Smooth muscle cell of the umbilical artery (primary cell): ENCODE data around the gene CD68. TPM values are rescaled to one million over a fixed set of nuclear protein-coding genes. Genes with fewer than 3 reads are reported as not detected.

Experiments
- total RNA-seq: library from RNA; depleted of rRNA; stranded (reverse); fragments of >200 nt; gene quantifications from 2 replicates; pipeline ENCODE4 v1.2.3, GENCODE V29; 2014

Gene CD68
- total RNA-seq = 5.6 and 14.5 TPM in 2 replicates

GRCh38 chr17:7579001-7579833 lies at the start of gene CD68:
CD68 (plus strand) TSS chr17:7579638; CDS start chr17:7579678, 40 bp downstream.

DNA sequence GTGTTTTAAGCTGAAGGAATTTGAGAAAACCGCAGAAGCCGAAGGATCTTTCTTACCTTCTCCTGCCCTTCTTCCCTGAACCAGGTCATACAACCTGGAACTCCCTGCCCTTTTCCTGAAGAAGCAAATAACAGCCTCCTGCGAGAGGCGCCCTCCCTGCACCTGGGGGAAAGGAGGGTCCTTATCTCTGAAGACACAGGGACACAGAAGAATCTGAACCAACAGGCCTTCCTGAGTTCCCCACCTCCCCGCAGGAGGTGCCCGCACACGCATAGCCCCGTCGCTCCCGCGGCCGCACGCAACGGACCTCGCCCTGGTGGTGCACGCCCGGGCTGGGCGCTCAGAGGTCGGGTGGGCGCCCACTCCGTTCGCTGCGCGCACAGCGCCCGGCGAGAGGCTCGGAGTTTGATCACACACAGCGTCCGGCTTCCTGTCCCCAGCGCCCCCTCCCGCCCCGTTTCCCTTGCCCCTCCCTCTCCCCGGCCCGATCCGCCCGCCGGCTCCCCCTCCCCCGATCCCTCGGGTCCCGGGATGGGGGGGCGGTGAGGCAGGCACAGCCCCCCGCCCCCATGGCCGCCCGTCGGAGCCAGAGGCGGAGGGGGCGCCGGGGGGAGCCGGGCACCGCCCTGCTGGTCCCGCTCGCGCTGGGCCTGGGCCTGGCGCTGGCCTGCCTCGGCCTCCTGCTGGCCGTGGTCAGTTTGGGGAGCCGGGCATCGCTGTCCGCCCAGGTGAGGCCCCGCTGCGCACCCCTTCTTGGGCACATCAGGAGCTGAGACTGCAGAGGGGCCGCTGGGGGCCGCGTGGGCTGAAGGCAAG lies 30.6 kb upstream of the CD68 start, which contains the start of gene TNFSF12:
Gene TNFSF12 (plus strand): TSS at position 474 of the 816 bp plus-strand sequence. CDS start 96 bp downstream, at position 570.

GRCh38 chr17:7558544-7559319 lies 20.7 kb upstream of the CD68 start, which contains the start of gene TNFSF13:
TNFSF13 (plus strand) TSS chr17:7558750; CDS start chr17:7559040, 290 bp downstream.

GRCh38 chr17:7561589-7562207 lies 17.7 kb upstream of the CD68 start, which contains the start of gene SENP3:
SENP3 (plus strand) TSS chr17:7561919; CDS start chr17:7563077, 1,158 bp downstream.

DNA sequence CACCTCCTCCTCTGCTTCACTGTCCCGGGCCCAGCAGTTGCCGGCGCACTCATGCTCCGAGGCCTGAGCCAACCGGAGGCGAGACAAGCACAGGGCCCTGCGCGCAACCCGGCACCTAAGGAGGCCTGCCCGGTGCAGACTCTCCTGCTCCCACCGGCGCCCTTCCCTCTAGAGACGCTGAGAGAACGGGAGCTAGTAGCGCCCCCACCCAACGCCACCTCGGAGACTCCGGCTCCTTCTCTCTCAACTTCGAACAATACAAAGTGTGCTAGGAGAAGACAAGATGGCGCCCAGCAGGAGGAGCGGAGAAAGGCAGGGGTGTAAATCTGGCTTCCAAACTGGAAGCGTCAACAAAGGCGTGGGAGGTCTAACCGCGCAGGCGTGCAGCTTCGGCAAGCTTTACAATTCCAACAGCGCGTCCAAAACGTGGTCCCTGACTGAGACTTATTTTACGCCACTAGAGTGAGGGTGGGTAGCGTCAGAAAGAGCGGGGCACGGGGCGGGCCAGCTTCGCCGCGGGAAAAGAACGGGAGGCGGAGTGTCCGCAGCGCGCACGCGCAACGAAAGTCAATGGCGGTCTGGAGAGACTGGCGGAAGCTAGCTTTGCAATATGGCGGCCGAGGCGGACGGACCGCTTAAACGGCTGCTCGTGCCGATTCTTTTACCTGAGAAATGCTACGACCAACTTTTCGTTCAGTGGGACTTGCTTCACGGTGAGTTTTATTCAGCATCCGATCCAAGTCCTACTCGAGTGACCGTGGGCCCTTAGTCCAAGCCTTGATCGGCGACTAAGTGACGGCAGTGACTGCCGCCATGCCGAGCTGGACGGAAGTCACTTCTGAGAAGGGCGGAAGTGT lies 4.0 kb downstream of the CD68 start, which contains the start of gene MPDU1:
Gene MPDU1 (plus strand): TSS at position 600 of the 857 bp plus-strand sequence. CDS start 11 bp downstream, at position 611.

GRCh38 chr17:7589891-7590691 lies 10.7 kb downstream of the CD68 start, which contains the start of gene SOX15:
SOX15 (minus strand) TSS chr17:7590094; CDS start chr17:7589676, 418 bp downstream.

GRCh38 chr17:7614425-7615264 lies 35.2 kb downstream of the CD68 start, which contains the start of gene FXR2:
FXR2 (minus strand) TSS chr17:7614897; CDS start chr17:7614532, 365 bp downstream.

DNA sequence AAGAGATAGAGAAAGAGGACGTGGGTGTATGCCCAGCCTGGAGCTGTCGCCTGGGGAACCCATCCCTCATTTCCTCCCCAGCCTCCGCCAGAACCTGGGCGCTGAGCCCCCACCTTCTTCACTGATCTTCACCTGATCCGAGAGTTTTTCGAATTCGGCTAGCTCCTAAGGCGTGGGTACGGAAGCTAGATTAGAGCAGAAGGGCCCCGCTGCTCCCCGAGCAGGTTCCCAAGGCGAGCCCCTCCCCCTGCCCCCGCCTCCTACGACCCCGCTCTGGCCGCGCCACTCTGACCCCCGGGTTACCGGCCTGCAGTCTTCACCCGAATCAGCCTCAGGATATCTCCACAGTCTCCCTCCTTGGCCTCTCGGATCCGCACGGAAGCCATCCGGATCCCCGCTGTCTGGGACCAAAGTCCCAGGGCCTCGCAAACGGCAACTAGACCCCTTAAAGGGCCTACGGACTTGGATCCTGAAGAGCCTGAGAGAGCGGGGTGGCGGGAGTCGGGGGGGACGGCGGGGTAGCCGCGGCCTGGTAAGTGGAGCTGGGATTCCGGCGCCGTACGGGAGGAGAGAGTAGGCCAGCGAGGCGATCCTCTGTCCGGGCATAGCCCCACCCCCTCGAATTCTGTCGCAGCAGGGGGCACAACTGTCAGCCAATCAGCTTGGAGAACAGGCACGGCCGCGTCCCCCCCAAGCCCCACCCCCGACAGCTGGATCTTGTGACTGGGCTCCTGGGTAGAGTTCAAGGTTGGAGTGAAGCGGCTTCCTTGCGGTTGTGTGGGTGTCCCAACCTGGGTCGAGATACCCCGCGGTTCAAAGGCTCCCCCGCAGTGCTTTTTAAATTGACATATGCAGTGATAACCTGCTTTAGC lies 48.0 kb downstream of the CD68 start, which contains the start of gene SAT2:
Gene SAT2 (minus strand): TSS at position 572 of the 872 bp plus-strand sequence. CDS start 186 bp downstream, at position 386.

GRCh38 chr17:7629939-7630571 lies 50.6 kb downstream of the CD68 start, which contains the start of gene SHBG:
SHBG (plus strand) TSS chr17:7630135; CDS start chr17:7630173, 38 bp downstream.

Other genes starting within 250 kb of the CD68 start
- 0.09 and 4.8 TPM in 2 replicates for gene ACAP1, start 243.1 kb upstream of the CD68 start, total RNA-seq
- 14.6 and 15.1 TPM in 2 replicates for gene KCTD11, start 227.5 kb upstream of the CD68 start, total RNA-seq
- not detected in 2 replicates for gene TMEM95, start 224.5 kb upstream of the CD68 start, total RNA-seq
- gene TNK1, start 198.5 kb upstream of the CD68 start, total RNA-seq = 0.09 and 1.2 TPM in 2 replicates
- gene PLSCR3, start 185.1 kb upstream of the CD68 start, total RNA-seq = 22.3 and 65.3 TPM in 2 replicates
- gene TMEM256, start 175.5 kb upstream of the CD68 start, total RNA-seq = 34.6 and 80.8 TPM in 2 replicates
- 15.1 and 24.1 TPM in 2 replicates for gene NLGN2, start 171.8 kb upstream of the CD68 start, total RNA-seq
- gene SPEM1, start 159.3 kb upstream of the CD68 start, total RNA-seq = not detected in 2 replicates
- not detected in 2 replicates for gene SPEM2, start 154.0 kb upstream of the CD68 start, total RNA-seq
- gene SPEM3, start 150.8 kb upstream of the CD68 start, total RNA-seq = not detected in 2 replicates
- 1.8 and 3.6 TPM in 2 replicates for gene TMEM102, start 144.2 kb upstream of the CD68 start, total RNA-seq
- gene FGF11, start 140.1 kb upstream of the CD68 start, total RNA-seq = 5.3 and 7.2 TPM in 2 replicates
- 3.4 and 6.2 TPM in 2 replicates for gene CHRNB1, start 134.6 kb upstream of the CD68 start, total RNA-seq
- 19.6 and 28.2 TPM in 2 replicates for gene ZBTB4, start 100.0 kb upstream of the CD68 start, total RNA-seq
- not detected in 2 replicates for gene SLC35G6, start 98.2 kb upstream of the CD68 start, total RNA-seq
- gene POLR2A, start 95.3 kb upstream of the CD68 start, total RNA-seq = 89.1 and 138 TPM in 2 replicates
- 7.4 and 16.3 TPM in 2 replicates for gene TNFSF12, start 30.6 kb upstream of the CD68 start, total RNA-seq
- 0.83 TPM in 1 of 2 replicates, not detected in the other for gene TNFSF13, start 20.9 kb upstream of the CD68 start, total RNA-seq
- 64.1 and 68.3 TPM in 2 replicates for gene SENP3, start 17.7 kb upstream of the CD68 start, total RNA-seq
- gene MPDU1, start 4.2 kb downstream of the CD68 start, total RNA-seq = 66.1 and 69.8 TPM in 2 replicates
- 0.30 and 0.32 TPM in 2 replicates for gene SOX15, start 10.5 kb downstream of the CD68 start, total RNA-seq
- 50.5 and 56.3 TPM in 2 replicates for gene FXR2, start 35.3 kb downstream of the CD68 start, total RNA-seq
- gene SAT2, start 48.2 kb downstream of the CD68 start, total RNA-seq = 18.7 and 37.4 TPM in 2 replicates
- 0.37 TPM in 1 of 2 replicates, not detected in the other for gene SHBG, start 50.5 kb downstream of the CD68 start, total RNA-seq
- gene ATP1B2, start 71.3 kb downstream of the CD68 start, total RNA-seq = not detected in 2 replicates
- gene TP53, start 107.9 kb downstream of the CD68 start, total RNA-seq = 31.2 and 43.6 TPM in 2 replicates
- gene WRAP53, start 108.8 kb downstream of the CD68 start, total RNA-seq = 3.0 and 4.3 TPM in 2 replicates
- gene EFNB3, start 125.6 kb downstream of the CD68 start, total RNA-seq = under 0.01 and 0.23 TPM in 2 replicates
- under 0.01 and 0.05 TPM in 2 replicates for gene DNAH2, start 138.1 kb downstream of the CD68 start, total RNA-seq